Body of pancreas (tissue), 4 donors: ENCODE data around the gene TRIM23.

Experiments used
- POLR2A ChIP-seq, 3 donors: fragments of 450-650 bp; IDR thresholded peaks; one replicate each; pipeline ENCODE4 v1.6.1; 2016; ENCODE audit warnings: antibody characterized with exemption in 3 of 3, mild to moderate bottlenecking in 2 of 3
- TF ChIP-seq, protein P1 (sequence below), 7 experiments: fragments of 450-650 bp in 4 of 7; fragments of 200-600 bp in 3 of 7; sonication (generic) in 3 of 7; IDR thresholded peaks; one replicate each; pipeline ENCODE4 v1.5.1; 2016 to 2019; ENCODE audit warnings: antibody characterized with exemption in 7 of 7

DNA sequence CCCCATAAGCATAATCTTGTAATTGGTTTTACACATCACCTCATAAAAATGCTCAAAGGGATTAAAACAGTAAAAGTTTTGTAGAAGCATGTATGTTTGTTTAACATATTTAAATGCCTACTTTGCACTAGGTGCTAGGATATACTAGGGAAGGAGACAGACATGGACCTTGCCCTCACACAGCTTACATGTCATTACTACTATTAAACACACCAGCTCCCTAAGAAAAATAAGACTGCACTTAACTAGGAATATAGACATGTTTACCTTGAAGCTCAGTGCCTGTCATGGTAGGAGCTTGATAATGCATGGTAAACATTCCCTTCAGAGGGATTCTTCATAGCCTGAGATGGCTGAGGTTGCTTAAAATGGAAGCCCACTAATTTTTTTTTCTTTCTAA, 6.8 kb upstream of the TRIM23 start:
- TF ChIP-seq, protein P1, sequence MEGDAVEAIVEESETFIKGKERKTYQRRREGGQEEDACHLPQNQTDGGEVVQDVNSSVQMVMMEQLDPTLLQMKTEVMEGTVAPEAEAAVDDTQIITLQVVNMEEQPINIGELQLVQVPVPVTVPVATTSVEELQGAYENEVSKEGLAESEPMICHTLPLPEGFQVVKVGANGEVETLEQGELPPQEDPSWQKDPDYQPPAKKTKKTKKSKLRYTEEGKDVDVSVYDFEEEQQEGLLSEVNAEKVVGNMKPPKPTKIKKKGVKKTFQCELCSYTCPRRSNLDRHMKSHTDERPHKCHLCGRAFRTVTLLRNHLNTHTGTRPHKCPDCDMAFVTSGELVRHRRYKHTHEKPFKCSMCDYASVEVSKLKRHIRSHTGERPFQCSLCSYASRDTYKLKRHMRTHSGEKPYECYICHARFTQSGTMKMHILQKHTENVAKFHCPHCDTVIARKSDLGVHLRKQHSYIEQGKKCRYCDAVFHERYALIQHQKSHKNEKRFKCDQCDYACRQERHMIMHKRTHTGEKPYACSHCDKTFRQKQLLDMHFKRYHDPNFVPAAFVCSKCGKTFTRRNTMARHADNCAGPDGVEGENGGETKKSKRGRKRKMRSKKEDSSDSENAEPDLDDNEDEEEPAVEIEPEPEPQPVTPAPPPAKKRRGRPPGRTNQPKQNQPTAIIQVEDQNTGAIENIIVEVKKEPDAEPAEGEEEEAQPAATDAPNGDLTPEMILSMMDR (IDR thresholded peaks at IDR 0.05), result no peak
- TF ChIP-seq POLR2A (IDR thresholded peaks at IDR 0.05), result no peak
